ENCODE measurements around the gene C17orf107. TPM values are rescaled to one million over a fixed set of nuclear protein-coding genes. Genes with fewer than 3 reads are reported as not detected.
A peak's percentile ranks its signal among the peaks of the same experiment; 100 is the strongest.

C17orf107 gene
- total and polyA plus RNA-seq, 2 of the 13 experiments (the other 11 are each of a cell fraction or from before 2014, with no cell fraction given), result 0.20 to 0.59 TPM

GRCh38 chr17:4950746-4951204 is 51.4 kb downstream of the C17orf107 start, which contains the start of gene ENO3 (continued):
- TF ChIP-seq ZHX2 (IDR thresholded peaks at IDR 0.05; ENCODE audit: low read depth), result no peak
- TF ChIP-seq ZHX2 (CRISPR knock-in tag; IDR thresholded peaks at IDR 0.05; ENCODE audit: borderline replicate concordance), result no peak
- TF ChIP-seq ZNF703 (CRISPR knock-in tag; IDR thresholded peaks at IDR 0.05; ENCODE audit: borderline replicate concordance), result no peak
- peak; percentile 80; the same call in 1 of the 2 replicates for TF ChIP-seq HNF4G (IDR thresholded peaks at IDR 0.05; ENCODE audit: borderline replicate concordance, low read depth, low read length)
- TF ChIP-seq HNF4G (CRISPR knock-in tag; IDR thresholded peaks at IDR 0.05; ENCODE audit: borderline replicate concordance, low read depth), result no peak
- peak; percentile 25 for TF ChIP-seq FOSL2 (CRISPR knock-in tag; IDR thresholded peaks at IDR 0.05)
- no peak for TF ChIP-seq ZBTB43 (CRISPR knock-in tag; conservative IDR thresholded peaks at IDR 0.05)
- TF ChIP-seq NR3C1 (CRISPR knock-in tag; IDR thresholded peaks at IDR 0.05), result no peak
- no peak for TF ChIP-seq ZNF607 (CRISPR knock-in tag; IDR thresholded peaks at IDR 0.05; ENCODE audit: borderline replicate concordance)
- TF ChIP-seq ZFAT (CRISPR knock-in tag; conservative IDR thresholded peaks at IDR 0.05), result no peak
- TF ChIP-seq ZNF317 (CRISPR knock-in tag; IDR thresholded peaks at IDR 0.05), result peak; percentile 8; the same call in 1 of the 2 replicates
- TF ChIP-seq DBP (CRISPR knock-in tag; IDR thresholded peaks at IDR 0.05; ENCODE audit: not compliant biosample characterization), result no peak
- TF ChIP-seq MNT (IDR thresholded peaks at IDR 0.05), result no peak
- peak; percentile 37; the same call in 1 of the 2 replicates for TF ChIP-seq MAZ (IDR thresholded peaks at IDR 0.05; ENCODE audit: borderline replicate concordance, low read depth, low read length)
- TF ChIP-seq MAZ (CRISPR knock-in tag; IDR thresholded peaks at IDR 0.05; ENCODE audit: low read depth), result no peak; the same call in 1 of the 2 replicates
- TF ChIP-seq ZNF275 (CRISPR knock-in tag; IDR thresholded peaks at IDR 0.05; ENCODE audit: borderline replicate concordance), result no peak
- TF ChIP-seq RFX3 (CRISPR knock-in tag; IDR thresholded peaks at IDR 0.05), result no peak

All from HepG2 (cell line).